Calu3 (cell line): ENCODE results near the gene TENT4A. TPM values are rescaled to one million over a fixed set of nuclear protein-coding genes. Genes with fewer than 3 reads are reported as not detected.

Source experiments
- BruUV-seq: library from RNA; stranded (reverse); fragments of 400-500 nt; replicated peaks from 2 replicates; lab custom pipeline; 2021; lab: Mats Ljungman, UMichigan
- CTCF ChIA-PET: fragments of 300-600 bp; sonication (Branson Sonifier 250); formaldehyde crosslinking; loops from one replicate; lab custom pipeline; 2022; ENCODE audit warnings: antibody characterized with exemption; lab: Charles Lee
- DNase-seq: peaks from one replicate; pipeline ENCODE4 v3.0.0; 2022
- H3K27ac Mint-ChIP-seq: one replicate; pipeline ENCODE4 v1.8.0; 2022; ENCODE audit warnings: mixed read lengths; ENCODE audit not compliant: unreplicated experiment
- H3K27me3 Mint-ChIP-seq: one replicate; pipeline ENCODE4 v1.8.0; 2022; ENCODE audit warnings: mixed read lengths; ENCODE audit not compliant: unreplicated experiment
- H3K36me3 Mint-ChIP-seq: one replicate; pipeline ENCODE4 v1.8.0; 2022; ENCODE audit warnings: mild to moderate bottlenecking, moderate library complexity, mixed read lengths; ENCODE audit not compliant: insufficient read depth, unreplicated experiment
- H3K4me1 Mint-ChIP-seq: one replicate; pipeline ENCODE4 v1.8.0; 2022; ENCODE audit warnings: mild to moderate bottlenecking, low read depth, mixed read lengths; ENCODE audit not compliant: unreplicated experiment
- H3K4me3 Mint-ChIP-seq: one replicate; pipeline ENCODE4 v1.8.0; 2022; ENCODE audit warnings: mild to moderate bottlenecking, low read depth, moderate library complexity, mixed read lengths; ENCODE audit not compliant: unreplicated experiment
- H3K9me3 Mint-ChIP-seq: one replicate; pipeline ENCODE4 v1.8.0; 2022; ENCODE audit warnings: low read depth, mixed read lengths; ENCODE audit not compliant: unreplicated experiment
- CTCF ChIP-seq: fragments of 200-600 bp; IDR thresholded peaks from one replicate; pipeline ENCODE4 v1.8.0; 2022; ENCODE audit warnings: antibody characterized with exemption; ENCODE audit not compliant: unreplicated experiment
- intact Hi-C: fragments of 100-400 bp; cut with micrococcal nuclease; formaldehyde crosslinking; loops from one replicate; pipeline ENCODE4 v1.10.0; 2022; ENCODE audit not compliant: unreplicated experiment
- total RNA-seq: library from RNA; stranded (reverse); gene quantifications from 2 replicates; pipeline ENCODE4 v1.2.3, GENCODE V29; 2022

The TENT4A gene
- total RNA-seq, 1 experiment from 2014 or later = 39.9 TPM

- no peaks in the 10 kb centered on the region for H3K36me3 Mint-ChIP-seq
- CTCF ChIA-PET = no interaction called here
- H3K4me1 Mint-ChIP-seq = no peaks in the 10 kb centered on the region
- peaks cover 12% of the 10 kb centered on the region for H3K27me3 Mint-ChIP-seq
- no peak overlapping the region for H3K4me3 Mint-ChIP-seq
- DNase-seq = no peak
- TF ChIP-seq CTCF = no peak
- H3K27ac Mint-ChIP-seq = no peak overlapping the region
- BruUV-seq = no TSS peak
- intact Hi-C loops = no loop called here
- H3K9me3 Mint-ChIP-seq = no peaks in the 10 kb centered on the region
Measured at GRCh38 chr5:6785861-6786180, 72.6 kb downstream of the TENT4A start.

GRCh38 chr5:6786786-6787495, 73.7 kb downstream of the TENT4A start:
- no peak for TF ChIP-seq CTCF
- Mint-ChIP-seq H3K4me1 (no peaks in the 10 kb centered on the region), H3K9me3 (no peaks in the 10 kb centered on the region), H3K4me3 (no peak overlapping the region), H3K27ac (no peak overlapping the region), H3K27me3 (peaks cover 23% of the 10 kb centered on the region), H3K36me3 (peaks cover 4% of the 10 kb centered on the region)
- no peak for DNase-seq
- intact Hi-C loops = no loop called here
- CTCF ChIA-PET = no interaction called here
- no TSS peak for BruUV-seq

- Mint-ChIP-seq H3K9me3 (no peaks in the 10 kb centered on the region), H3K4me1 (no peaks in the 10 kb centered on the region), H3K36me3 (peaks cover 4% of the 10 kb centered on the region), H3K27me3 (peaks cover 23% of the 10 kb centered on the region), H3K27ac (no peak overlapping the region), H3K4me3 (no peak overlapping the region)
- CTCF ChIA-PET = no interaction called here
- intact Hi-C loops = no loop called here
- TF ChIP-seq CTCF = no peak
- DNase-seq = no peak
- BruUV-seq = no TSS peak
Measured at GRCh38 chr5:6787941-6788340, 74.7 kb downstream of the TENT4A start.

- Mint-ChIP-seq H3K9me3 (no peaks in the 10 kb centered on the region), H3K4me1 (no peaks in the 10 kb centered on the region), H3K36me3 (peaks cover 4% of the 10 kb centered on the region), H3K27me3 (peaks cover 23% of the 10 kb centered on the region), H3K27ac (no peak overlapping the region), H3K4me3 (no peak overlapping the region)
- intact Hi-C loops = no loop called here
- TF ChIP-seq CTCF = no peak
- BruUV-seq = no TSS peak
- CTCF ChIA-PET = no interaction called here
- no peak for DNase-seq
Measured at GRCh38 chr5:6788439-6788838, 75.2 kb downstream of the TENT4A start.
